LoVo (cell line): ENCODE data around the gene GNAO1.

ENCODE experiments used
- DNase-seq: peaks from one replicate; pipeline ENCODE4 v3.0.0-alpha.2; 2016; ENCODE audit warnings: low spot score

The GNAO1 gene

DNA sequence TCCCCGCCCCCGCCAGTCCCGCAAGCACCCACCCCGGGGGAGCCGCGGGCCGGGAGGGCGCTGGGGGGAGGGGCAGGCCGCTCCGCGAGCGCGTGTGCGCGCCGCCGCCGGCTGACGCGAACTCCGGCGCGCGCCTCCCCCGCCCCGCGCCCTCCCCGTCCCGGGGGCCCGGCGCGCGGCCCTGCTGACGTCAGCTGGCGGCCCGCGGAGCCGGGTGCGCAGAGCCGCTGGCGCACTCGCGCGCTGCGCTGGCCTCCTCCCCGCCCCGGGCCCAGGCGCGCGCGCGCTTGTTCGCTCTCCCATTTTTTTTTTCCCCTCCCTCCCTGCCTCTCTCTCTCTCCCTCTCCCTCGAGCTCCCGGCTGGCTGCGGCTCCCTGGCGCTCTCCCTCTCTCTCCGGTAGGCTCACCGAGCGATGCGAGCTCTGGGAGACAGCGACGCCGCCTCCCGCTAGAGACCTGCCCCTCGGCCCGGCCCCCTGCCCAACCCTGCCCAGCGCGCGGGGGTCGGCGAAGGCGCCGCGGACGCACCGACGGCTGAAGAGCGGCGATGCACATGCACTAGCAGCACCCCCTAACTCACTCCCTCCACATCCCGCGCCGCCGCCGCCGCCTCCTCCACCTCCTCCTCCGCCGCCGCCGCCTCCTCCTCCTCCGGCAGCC is at the start of gene GNAO1:
GNAO1 (plus strand) TSS at position 334 of the 660 bp plus-strand sequence. CDS start 747 bp downstream, outside the sequence.
- DNase-seq: no peak

DNA sequence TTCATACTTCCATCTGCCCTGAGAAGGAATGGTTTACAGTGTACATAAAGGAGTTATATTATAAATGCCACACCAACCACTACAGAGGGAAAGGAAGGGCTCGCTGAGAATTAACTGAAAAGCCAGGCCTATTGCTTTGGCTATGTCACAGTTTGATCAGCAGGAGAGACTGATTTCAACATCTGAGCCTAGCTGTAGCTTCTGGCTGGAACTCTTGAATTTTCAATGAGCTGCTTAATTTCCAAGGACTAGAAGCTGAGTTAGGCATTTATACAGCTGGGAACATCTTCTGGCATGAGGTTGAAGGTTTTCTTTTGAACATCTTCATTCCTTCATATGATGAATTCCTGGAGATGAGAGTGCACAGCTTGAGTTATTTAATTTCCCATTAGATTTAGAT is 47.6 kb upstream of the GNAO1 start:
- no peak for DNase-seq

DNA sequence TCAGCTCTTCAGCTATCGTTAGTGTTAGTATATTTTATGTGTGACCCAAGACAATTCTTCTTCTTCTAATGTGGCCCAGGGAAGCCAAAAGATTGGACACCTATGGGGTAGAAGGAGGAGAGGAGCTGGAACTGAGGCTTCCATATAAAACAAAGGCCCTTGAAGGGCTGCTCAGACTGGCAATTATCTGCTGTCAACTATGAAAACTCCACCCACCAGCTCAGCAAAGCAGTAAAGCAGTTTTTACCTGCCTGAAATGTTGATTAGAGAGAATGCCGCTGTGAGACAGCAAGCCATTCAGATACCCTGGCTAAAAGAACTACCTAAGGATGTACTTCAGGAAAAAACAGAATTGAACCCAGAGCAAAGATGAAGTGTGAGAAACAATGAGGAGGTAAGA is 45.9 kb upstream of the GNAO1 start:
- DNase-seq: no peak

DNA sequence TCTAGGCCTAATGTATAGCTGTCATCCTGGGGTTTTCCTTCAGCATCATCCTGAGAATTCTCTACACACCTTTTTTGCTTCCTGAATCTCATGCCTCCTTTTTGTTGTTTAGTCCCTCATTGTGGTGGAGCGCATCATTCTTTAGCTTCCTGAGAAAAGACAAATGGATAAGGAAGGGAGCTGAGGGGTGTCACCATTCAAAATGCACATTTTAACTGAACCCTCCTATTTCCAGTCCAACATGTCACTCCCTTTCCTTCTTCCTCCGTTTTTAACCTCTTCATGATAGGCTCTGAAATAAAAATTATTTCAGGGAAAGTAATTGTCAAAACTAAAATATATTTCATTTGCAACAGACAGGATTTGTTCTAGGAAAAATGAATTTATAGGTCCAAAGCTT is 39.7 kb upstream of the GNAO1 start:
- DNase-seq: no peak

DNA sequence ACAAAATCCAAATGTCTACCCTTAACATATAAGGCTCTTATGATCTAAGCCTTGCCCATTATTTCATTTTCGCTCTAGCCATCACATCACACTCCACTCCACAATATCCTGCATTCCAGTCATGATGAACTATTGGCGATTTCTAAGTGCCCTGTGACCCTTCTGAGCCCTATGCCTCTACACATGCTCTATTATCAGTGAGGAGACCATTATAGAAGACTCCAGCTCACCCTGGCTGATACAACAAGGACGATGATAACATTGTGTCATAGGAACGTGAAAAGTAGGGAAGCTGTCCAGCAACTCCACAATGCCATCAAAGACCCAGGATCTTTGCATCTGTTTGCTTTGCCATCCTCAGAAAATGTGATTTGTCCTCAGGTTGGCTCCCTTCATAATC is 29.6 kb upstream of the GNAO1 start:
- no peak for DNase-seq

DNA sequence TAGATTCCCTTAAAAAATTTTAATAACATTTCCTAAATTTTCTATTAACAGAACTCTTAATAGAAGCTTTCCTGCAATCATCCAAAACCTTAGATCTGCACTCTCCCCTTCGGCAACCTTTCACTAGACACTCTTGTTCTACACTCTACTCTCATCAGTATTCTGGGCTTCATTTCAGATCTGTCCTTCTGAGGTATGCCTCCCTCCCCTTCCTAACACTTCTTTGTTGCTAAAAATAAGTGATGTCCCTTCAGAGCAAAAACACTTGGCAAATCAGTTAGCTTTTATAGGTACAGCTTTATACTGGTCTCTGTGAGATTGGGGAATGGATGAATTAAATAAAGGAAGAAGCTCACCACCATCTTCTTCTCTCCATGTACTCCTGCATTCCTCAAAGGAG is 28.2 kb upstream of the GNAO1 start:
- DNase-seq: no peak

DNA sequence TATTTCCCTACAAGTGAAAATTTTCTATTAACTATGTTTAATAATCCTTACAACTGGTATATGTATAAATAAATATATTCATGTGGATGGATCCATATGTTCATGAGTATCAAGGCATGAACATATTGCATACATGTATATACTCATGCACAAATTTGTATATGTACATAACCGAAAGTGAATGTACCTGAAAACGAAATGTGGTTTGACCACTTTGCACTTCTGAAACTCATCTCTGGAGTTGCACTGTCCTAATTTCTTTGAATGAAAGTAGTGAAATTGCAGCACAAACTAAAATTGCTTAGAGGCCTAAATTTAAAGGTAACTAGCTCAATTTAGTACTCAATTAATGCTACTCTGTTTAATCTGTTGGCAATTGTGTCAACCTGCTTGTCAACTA is 27.4 kb upstream of the GNAO1 start:
- DNase-seq: no peak

DNA sequence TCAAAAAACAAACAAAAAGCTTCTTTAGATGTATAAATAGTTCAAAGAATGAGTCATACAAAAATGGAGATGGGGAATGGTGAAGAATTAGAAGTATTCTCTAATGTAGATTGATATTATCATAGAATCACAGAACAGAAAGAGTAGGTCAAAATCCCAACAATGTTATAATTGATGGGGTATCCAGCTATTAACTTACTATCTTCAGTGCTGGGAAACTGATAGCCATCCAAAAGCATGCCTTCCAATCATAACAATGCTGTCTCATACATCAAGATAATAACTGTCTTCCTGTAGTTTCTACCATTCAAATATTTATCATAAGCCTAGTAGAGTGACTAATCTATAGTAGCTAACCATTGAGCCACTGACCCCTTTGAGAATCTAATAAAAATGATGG is 26.7 kb upstream of the GNAO1 start:
- no peak for DNase-seq

DNA sequence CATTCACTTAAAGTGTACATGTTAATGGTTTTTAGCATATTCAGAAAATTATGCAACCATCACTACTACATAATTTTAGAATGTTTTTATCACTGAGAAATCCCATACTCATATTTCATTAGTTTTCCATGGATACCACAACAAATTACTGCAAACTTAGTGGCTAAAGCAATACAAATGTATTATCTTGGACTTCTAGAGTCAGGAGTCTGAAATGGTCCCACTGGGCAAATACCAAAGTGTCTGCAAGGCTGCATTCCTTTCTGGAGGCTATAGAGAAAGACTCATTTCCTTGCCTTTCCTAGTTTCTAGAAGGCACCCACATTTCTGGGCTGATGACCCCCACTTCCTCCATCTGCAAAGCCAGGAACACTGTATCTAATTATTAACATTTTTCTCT is 16.9 kb upstream of the GNAO1 start:
- DNase-seq: no peak

DNA sequence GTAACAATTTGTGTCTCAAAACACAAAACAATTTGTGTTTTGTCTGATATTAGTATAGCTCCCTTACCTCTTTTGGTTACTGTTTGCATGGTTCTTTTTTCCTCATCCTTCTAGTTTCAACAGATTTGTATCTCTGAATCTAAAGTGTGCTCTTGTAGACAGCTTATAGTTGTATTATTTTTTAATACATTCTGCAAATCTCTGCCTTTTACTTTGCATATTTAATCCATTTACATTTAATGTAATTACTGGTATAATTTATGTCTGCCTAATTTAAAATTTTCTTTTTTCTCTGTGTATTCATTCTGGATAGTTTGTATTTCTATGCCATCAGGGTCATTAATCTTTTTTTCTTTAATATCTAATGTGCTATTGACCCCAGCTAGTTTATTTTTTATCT is 9.9 kb upstream of the GNAO1 start:
- DNase-seq: no peak

DNA sequence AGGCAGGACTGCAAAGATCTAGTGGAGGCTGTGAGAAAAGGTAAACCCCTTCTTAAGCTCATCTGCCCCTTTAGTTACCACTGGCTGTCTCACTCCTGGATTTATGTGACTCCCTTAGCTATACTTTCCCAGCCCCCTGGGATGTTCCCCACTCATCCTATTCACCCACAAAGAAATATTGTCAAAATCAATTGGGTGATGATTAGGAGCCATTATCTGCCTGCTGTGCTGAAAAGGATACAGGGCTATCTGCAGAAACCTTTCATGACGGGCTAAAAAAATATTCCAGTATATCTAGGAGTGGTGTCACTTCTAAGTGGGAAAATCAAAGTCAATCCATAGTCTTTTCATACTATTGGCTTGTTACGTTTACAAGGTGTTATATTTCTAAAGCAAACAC is 8.0 kb upstream of the GNAO1 start:
- no peak for DNase-seq

DNA sequence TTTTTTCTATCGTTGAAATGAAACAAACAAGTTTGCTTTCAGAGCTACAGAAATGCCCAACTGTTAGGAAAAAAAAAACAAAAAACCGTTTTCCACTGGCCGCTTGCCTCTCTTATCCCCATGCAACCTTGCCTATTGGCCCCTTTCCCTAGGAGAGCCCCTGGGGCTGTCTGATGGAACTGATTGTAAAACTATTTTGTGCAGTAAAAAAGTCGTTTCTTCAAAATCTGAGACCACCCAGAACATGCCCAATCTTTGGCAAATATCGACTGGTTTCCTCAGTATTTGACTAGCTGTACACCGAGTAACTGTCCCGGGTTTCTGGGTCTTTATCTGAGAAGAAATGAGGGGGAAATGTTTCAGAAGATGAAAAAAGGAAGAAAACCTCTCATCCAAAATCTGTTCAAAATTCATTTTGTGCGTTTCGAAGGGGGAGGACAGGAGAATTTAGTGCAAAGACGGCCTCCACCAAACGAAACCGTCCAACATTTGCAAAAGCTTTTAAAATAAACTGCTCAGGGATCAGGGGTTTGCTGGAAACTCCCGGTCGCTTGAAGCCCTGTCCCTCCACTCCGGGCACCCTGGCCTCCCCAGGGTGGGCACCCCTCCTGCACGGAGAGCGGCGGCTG is 1.1 kb upstream of the GNAO1 start:
- no peak for DNase-seq

DNA sequence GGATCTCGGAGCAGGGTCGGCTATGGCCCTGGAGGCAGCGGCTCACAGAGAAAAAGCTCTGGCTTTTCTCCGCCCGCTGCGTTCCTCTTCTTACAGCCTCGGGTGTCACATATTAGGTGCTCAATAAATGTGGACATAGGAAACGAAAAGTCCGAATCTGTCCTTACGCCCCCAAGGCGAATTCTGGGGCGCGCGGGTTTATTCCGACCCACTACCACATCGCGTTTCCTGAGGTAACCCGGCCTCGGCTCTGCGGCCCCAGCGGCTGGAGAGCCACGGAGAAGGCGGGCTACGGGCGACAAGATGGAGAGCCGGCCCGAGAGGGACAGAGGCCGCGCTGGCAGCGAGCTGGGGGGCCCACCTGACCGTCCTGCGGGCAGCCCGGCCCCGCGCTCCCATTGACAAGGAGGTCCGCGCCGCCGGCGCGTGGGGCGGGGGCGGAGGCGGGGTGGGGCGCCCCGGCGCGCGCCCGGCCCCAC is 573 bp upstream of the GNAO1 start:
- no peak for DNase-seq

DNA sequence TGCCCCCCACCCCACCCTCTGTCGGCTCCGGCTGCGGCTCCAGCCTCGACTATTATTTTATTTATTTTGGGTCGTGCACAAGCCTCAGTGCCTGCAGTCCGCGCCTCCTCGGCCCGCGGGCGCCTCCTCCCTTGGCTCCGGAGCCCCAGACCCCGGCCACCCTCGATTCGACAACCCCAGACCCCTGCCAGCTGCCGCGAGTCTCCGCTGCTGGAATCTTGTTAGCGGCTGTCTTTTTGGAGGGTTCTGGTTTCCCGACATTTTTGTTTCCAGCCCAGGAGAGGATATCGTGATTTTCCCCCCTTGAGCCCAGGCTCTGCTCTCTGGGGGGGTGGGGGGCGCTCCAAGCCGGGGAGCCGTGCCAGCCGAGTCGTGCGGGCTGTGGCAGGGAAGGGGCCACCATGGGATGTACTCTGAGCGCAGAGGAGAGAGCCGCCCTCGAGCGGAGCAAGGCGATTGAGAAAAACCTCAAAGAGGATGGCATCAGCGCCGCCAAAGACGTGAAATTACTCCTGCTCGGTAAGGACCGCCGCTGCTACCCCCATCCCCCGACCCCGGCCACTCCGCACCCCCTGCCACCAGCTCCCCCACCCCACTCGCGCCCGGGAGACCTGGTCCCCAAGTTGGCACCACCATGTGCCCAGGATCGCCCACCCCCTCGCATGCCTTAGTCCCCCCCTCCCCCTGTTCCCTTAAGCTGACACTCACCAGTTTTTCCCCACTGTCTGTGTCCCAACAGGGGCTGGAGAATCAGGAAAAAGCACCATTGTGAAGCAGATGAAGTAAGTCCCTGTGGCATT is 746 bp downstream of the GNAO1 start:
- DNase-seq: no peak

DNA sequence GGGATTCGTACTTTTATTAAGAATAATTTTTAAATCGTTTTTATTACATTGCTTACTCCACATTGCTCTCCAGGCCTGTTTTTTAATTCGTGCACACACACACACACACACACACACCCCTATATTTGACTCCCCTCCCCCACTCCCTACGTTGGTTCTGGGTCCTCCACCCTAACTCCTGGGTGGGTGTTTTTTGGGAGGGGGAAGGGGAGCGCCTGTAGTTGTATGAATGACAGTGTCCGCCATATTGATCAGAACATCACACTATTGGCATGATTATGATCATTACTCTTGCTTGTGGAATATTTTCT is 1.3 kb downstream of the GNAO1 start:
- no peak for DNase-seq

DNA sequence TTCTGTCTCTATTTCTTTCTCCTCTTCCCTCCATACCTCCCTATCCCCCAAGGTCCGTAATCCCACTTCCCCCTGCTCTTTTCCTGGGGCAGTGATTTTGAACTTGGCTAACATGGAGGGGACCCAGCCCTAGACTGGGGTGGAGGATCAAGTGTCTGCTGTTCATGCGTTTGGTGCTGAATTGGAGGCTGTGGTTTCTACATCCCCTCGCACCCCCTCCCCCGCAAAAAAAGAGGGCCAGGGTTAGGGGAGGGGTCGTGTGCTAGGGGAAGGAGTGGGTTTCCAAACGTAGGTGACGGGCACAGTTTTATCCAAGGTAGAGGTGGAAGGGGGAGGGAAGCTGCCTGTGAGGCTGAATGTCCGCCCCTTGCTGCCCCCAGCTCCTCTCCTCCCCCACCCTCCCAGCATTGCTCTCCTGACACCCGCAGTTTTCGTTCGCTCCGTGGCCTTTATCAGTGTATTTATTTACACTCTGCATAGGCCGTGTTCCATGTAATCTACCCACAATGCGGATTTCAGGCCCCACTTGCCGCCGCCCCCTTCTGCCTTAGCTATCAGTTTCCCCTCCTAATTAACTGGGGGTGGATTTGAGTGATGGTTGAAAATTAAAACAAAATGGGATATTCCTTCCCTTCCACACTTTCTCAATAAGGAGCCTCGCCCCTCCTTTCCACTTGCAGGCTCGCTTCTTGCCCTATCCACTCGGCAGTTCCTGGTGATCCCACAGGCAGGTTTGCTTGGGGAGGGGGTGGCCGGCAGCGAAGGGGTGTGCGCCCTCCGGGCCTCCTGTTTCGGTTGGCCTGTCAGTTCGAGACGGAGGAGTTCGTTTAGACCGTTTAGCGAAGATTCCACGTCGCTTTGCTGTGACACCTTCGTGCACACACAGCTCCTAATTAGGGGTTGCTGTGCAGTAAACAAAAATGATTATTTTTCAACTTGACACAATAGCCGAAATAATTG is 2.0 kb downstream of the GNAO1 start:
- DNase-seq: no peak

DNA sequence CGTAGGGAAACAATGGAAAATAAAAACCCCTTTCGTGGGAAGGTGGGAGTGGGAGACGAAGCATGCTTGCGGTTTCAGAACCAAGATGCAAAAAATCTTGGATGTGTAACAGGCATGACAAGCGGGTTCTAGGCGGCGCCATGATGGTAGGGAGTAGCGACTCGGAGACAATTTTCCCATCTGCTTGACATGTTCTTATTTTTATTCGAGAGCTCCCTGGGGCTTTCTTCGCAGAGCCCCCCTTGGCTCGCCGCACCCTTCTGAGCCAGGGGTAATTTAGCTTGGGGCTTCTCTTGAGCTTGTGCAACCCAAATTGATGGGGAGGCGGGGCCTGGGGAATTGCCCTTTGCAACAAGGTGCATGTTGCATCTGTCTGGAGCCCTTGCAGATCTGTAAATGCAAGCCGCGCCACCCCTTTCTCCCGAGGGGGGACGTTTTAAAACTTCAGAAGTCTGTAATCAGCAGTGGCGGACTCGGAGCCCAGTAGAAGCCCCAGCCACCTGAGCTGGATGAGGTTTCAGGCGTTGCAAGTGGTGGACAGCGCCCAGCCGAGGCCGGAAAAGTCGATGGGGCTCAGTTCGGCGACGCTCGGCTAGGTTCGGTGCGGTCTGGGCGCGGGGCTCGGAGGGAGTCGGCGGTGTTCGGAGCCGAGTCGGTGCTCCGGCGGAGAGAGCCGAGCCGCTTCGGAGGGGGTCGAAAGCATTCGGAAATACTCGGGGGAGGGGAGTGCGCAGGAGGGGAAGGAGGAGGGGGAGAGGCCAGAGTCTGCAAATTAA is 2.9 kb downstream of the GNAO1 start:
- no peak for DNase-seq

DNA sequence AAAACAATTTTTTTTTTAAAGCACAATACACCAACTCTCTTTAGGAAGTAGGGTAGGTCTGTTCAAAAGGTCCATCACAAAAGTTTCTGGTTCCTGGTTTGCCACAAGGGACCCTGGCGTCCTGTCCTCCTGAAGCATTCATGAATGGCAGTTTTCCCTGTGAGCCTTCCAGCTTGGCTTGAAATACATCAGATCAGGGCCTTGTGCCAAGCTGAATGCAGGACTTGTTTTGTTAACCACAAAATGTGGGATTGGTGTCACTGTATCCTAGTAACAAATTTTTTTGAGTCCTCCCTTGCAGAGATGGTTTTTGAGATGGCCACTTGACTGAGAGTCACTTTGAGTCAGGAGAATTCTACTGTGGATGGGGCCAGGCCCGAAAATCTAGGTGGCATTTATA is 3.9 kb downstream of the GNAO1 start:
- no peak for DNase-seq

DNA sequence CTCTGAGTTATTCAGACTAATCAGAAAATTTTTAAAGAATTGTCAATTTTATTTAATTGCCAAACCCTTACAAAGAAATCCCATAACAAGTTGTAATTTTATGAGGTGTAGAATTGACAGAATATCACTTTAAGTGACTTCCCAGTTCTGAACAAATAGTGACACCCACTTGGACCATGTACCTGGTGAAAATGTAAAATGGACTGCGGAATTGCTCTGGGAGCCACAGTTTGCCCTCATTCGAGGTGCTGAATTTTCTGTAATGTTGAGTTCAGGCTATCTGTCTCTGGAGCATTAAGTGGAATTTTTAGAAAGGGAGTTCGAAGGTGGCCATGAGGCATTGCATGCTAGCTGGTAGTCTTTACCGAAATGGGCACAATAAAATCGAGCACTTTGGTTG is 5.1 kb downstream of the GNAO1 start:
- no peak for DNase-seq

DNA sequence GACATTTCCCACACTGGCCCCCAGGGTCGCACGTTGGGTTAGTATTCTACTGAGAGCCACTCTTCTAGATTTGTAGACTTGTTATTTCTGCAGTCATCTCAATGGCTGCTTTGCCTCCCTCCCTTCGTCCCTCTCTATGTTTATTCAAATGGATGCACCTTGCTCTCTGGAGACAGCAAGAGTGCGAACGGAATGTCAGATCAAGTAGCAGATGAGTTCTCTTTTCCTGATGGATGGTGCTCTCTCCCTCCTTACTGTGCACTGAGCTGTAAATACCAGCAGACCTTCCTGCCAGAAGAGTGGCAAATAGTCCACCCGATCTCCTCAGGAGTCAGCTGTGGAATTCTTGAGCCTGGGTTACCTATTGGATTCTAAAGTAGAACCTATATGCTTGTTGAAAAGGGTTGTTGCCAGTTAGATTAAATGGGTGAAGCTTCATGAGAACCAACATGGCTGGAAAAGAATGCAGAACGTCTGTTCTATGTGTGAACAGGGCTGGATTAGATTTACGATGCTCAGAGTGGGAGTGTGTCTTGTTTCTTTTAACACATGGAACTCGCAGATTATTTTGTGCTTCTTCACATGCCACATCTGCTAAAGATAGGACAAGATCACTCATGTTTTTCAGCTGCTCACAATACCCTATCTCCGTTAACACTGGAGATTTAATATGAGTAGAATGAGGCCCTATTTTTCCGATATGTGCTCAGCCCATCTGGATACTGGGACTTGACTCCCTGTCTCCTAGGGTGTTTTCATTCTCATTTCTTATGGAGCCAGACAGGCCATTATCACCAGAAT is 6.1 kb downstream of the GNAO1 start:
- no peak for DNase-seq
